VCaP (cell line): ENCODE data around the gene CPSF4.

Source experiments
- H3K27ac ChIP-seq: fragments of 450-650 bp; 2 replicates; pipeline ENCODE4 v1.5.1; 2017
- CTCF ChIP-seq: fragments of 450-650 bp; conservative IDR thresholded peaks from 2 replicates; pipeline ENCODE4 v1.5.1; 2017; ENCODE audit warnings: mild to moderate bottlenecking, moderate library complexity

Gene CPSF4

GRCh38 chr7:99438573-99439480, at the start of gene CPSF4, which contains the start of gene PTCD1:
TSS of gene CPSF4 (plus strand) at chr7:99438943. CDS start at chr7:99439083, 140 bp downstream.
TSS of gene PTCD1 (minus strand) at chr7:99438798. CDS start at chr7:99435242, 3,556 bp downstream.
- peak within 1 kb of the TSS; percentile 94 for H3K27ac ChIP-seq
- no peak for TF ChIP-seq CTCF

- no peak for TF ChIP-seq CTCF
- no peak overlapping the region for H3K27ac ChIP-seq
These were observed 49.0 kb upstream of the CPSF4 start for GRCh38 chr7:99389772-99390171.

- 0 out of 2 replicates have a peak overlapping the region, but pooled peaks have one; percentile 2 for H3K27ac ChIP-seq
- TF ChIP-seq CTCF = no peak
These were observed 47.7 kb upstream of the CPSF4 start for GRCh38 chr7:99390941-99391602.

- peak overlapping the region; percentile 93 for H3K27ac ChIP-seq
These were observed 46.7 kb upstream of the CPSF4 start for GRCh38 chr7:99392046-99392445.

GRCh38 chr7:99392659-99393354, 45.9 kb upstream of the CPSF4 start:
- TF ChIP-seq CTCF = 0 out of 2 replicates have a peak, but pooled peaks have one; percentile 7

More at GRCh38 chr7:99392046-99392445, 46.7 kb upstream of the CPSF4 start:
- TF ChIP-seq CTCF = no peak

GRCh38 chr7:99393355-99394187, 45.2 kb upstream of the CPSF4 start:
- peak overlapping the region; percentile 93 for H3K27ac ChIP-seq
- TF ChIP-seq CTCF = no peak

More at GRCh38 chr7:99392659-99393354, 45.9 kb upstream of the CPSF4 start:
- peak overlapping the region; percentile 93 for H3K27ac ChIP-seq
